NCI-H2196 (cell line): ENCODE measurements around the gene PHACTR3.
A peak's percentile ranks its signal among the peaks of the same experiment; 100 is the strongest.

Experiments used
- DNase-seq: peaks from one replicate; lab custom pipeline; 2025; ENCODE audit not compliant: unreplicated experiment; lab: John Stamatoyannopoulos, UW

The PHACTR3 gene

GRCh38 chr20:59824711-59825562, 220.6 kb downstream of the PHACTR3 start:
- DNase-seq: no peak

- DNase-seq: no peak
These were observed 221.2 kb downstream of the PHACTR3 start for GRCh38 chr20:59825563-59825920.

GRCh38 chr20:59825944-59826759, 221.8 kb downstream of the PHACTR3 start:
- DNase-seq: peak; percentile 82

- no peak for DNase-seq
These were observed 223.1 kb downstream of the PHACTR3 start for GRCh38 chr20:59827138-59828056.

GRCh38 chr20:59828125-59829053, 224.0 kb downstream of the PHACTR3 start:
- DNase-seq: no peak

GRCh38 chr20:59829054-59829785, 224.9 kb downstream of the PHACTR3 start:
- no peak for DNase-seq

DNA sequence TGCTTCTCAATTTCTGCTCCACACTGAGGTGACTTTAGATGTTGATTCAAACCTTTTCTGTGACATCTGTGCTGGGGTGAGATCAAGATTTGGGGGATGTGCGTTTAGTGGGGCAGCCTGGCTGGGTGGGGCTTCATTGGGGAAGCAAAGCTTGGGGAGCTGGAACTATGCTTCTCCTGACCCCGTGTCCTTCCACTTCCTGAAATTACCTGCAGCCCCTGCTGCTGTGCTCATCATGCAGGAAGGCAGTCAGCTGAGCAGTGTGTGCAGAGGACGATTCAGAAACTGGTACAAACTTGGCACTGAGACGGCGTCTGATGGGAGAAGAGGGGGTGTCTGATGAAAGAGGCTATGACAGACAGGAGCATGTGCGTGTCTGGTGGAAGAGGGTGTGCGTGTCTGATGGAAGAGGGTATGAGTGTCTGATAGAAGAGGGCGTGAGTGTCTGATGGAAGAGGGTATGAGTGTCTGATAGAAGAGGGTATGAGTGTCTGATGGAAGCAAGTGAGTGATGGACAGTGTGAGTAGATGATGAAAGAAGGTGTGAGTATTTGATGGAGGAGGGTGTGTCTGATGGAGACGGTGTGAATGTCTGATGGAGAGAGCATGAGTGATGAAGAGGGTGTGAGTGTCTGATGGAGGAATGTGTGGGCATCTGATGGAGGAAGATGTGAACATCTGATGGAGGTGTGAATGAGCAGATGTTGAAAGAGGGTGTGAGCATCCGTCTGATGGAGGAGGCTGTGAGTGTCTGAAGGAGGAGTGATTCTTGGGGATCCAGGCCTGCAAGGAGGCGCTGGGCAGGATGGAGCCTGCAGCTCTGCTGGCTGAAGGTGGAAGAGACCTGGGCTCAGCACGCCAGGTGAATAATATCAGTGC, 225.7 kb downstream of the PHACTR3 start:
- DNase-seq: no peak

- DNase-seq: peak; percentile 78
These were observed 226.3 kb downstream of the PHACTR3 start for GRCh38 chr20:59830665-59831023.

DNA sequence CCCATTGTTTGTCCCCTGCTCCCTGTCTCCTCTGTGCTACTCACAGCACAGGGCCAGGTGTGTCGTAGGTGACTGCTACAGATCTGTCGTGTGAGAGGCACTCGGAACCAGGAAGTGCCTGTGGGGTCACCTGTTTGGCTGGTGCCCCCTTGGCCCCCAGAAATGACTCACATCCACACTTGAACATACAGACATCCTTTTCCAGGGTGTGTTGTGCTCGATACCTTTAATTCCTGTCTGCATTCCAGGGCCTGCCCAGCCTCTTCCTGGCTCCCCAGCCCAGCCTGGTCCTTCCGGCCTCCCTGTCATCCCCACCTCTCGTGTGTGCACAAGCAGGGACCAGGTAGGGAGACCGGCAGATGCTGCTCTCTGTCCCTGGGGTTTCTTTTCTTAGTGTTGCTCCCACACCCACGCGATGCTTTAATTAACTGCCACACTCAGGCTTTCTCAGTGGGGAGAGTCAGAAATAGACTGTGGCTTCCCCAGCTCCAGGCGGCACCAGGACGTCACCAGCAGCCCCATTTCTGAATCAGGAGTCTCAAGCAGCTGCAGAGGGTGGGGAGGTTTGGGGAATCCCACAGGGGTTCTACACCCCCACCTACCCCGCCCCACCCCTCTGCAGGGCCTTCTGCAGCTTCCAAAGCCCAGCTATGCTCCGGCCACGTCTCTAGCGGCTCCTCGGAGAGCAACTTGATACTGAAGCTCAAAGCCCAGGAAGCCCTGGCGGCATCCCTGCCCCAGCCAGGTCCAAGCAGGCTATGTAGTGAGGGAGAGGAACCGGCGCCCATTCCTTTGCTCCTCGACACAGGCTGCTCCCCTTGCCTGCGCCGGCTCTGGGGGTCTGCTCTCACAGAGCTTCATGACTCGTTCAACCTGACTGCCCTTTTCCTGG, 226.9 kb downstream of the PHACTR3 start:
- peak; percentile 28 for DNase-seq

- DNase-seq: no peak
These were observed 227.6 kb downstream of the PHACTR3 start for GRCh38 chr20:59831916-59832270.

DNA sequence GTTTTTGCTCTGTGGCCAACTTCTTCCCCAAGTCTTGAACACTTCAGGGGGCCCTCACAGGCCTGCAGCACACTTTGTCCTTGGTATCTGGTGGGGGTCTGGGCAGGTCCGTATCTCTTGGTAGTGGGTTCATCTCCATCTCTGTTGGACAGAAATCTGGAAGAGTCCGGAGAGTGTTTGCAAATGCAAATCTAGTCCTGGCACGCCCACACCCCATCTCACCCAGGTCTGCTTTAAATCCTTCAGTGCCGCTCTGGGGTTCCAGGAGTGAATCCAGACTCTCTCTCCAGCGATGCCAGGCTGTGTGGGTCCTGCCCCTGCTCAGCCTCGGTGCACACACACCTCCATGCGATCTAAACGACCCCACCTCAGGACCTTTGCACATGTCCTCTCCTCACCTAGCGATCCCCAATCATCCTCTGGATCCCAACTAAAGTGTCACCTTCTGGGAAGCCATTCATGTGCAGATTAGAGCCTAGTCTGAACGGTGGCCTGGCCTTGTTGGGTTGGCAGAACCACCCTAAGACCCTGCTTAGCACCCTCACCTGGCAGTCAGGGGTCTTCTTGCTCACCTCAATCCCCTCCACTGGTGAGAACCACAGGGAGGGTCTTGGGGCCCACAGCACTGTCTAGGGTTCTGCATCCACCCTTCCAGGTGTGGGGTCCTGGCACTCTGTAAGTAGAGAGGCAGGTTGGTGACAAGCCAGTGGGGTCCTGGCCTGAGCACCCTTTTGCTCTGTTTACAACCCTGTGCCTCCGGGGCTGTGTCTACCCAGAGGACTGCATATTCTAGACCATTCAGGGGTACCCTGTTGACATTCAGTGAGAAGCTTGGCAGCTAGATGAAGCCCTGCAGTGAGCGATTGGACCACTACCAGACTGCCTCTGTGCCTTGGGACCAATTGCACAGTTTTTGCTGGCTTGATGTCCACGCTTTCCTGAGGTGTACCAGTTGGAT, 228.3 kb downstream of the PHACTR3 start:
- no peak for DNase-seq

GRCh38 chr20:59835057-59835447, 230.7 kb downstream of the PHACTR3 start:
- DNase-seq: no peak

DNA sequence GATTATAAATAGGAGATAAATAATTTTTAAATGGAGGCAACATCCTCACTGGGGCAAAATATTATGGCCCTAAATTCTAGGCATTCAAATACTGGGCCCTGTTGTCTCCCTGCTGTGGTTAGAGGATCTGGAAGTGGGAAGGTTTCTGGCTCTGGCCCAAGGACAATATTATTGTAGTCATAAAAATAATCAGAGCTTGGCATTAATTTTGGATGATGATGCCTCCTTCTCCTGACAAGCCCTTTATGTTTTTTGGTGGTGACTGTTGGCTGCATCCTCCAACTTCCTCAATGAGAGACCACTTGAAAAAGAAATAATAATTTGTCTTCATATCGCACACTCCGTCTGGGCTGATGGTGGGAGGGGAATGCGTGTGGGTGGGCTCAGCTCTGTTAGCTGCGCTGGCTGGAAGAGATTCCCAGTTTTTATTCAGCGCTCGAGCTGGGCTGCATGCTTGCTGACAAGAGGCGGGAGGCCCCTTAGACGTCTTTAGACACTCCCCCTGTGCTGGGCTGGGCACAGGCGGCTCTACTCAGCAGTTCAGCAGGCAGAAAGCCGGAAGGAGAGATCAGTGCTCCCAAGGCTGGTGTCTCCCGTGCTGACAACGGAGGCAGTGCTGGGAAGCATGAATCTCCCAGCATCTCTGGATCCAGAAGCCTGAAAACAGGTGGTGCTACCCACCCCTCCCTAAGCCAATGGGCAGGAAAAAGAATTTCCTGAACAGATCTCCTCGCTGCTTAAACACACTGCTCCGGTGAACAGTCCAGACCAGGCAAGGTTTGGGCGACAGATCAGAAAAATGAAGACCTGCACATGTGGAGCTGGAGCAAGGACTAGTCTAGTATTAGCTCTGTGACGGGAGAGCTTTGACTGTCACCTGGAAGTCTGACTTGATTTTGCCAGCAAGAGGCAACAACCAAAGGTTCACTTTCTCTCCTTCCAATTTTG, 231.4 kb downstream of the PHACTR3 start:
- DNase-seq: peak; percentile 61

DNA sequence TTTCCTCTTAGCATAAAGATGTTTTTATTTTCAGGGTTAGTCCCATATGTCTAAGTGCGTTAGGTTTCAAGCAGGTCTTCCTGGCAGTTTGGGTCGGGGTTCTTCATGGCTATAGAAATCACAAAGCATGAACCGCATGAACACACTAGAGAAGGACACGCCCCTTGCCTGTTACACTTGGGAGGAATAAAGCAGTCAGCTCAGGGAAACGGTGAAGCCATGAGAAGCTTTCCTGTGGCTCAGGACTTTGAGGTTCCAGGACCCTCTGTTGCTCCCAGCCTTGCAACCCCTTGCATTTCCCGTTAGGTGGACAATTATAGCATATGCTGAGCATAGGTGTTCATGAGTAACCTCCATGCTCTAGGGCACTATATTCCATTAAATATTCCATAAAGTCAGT, 232.4 kb downstream of the PHACTR3 start:
- DNase-seq: no peak

DNA sequence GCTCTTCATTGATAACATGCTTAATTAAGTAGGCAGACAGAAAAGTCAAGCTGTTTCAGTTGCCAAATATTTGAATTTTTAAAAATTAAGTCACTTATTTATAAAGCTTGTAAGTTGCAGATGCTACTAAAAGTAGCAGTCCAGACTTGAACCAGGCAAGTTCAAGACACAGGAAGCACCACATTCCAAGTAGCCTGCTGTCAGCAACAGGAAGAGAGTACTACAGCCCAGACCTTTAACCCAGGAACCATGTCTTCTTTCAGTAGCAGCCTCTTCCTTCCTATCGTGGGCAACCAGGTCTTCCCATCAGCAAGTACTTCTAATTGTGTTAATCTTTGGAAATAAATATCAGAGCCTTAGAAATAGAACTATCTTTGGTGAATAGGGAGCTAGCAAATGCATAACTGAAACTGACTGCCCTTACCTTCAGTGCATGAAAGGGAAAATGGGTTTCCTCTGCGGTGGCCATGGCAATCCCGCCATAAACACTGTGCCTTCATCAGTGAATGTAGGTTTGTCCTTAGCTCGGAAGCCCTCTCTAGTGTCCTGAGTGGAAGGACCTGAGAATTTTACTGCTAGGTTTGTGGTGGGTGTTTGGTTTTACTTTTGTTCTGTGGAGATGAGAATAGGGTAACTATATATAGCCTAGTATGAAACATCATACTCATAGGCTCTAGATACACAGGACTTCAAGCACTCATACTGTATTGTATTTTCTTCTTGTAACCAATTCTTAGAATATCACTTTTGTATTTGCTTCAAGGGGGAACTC, 233.5 kb downstream of the PHACTR3 start:
- DNase-seq: no peak
